GM13976 (cell line): ENCODE data around the gene HIRIP3.

Experiments used
- DNase-seq: peaks from one replicate; pipeline ENCODE4 v3.0.0; 2012; ENCODE audit warnings: low spot score
- in situ Hi-C: fragments of 300-500 bp; cut with MboI; formaldehyde crosslinking; loops from one replicate; pipeline ENCODE4 v1.12.0; 2022; ENCODE audit warnings: low sequenced_read_pairs, mixed read lengths, inconsistent platforms; ENCODE audit not compliant: unreplicated experiment
- TF ChIP-seq, protein P1 (sequence below): IDR thresholded peaks from 2 replicates; pipeline ENCODE4 v1.5.1; 2012; ENCODE audit warnings: borderline replicate concordance, mild to moderate bottlenecking; ENCODE audit not compliant: insufficient read depth; ENCODE audit errors: extremely low read depth, missing control alignments, control extremely low read depth

Gene HIRIP3

GRCh38 chr16:29972992-29973383 is 22.4 kb downstream of the HIRIP3 start:
- TF ChIP-seq, protein P1, sequence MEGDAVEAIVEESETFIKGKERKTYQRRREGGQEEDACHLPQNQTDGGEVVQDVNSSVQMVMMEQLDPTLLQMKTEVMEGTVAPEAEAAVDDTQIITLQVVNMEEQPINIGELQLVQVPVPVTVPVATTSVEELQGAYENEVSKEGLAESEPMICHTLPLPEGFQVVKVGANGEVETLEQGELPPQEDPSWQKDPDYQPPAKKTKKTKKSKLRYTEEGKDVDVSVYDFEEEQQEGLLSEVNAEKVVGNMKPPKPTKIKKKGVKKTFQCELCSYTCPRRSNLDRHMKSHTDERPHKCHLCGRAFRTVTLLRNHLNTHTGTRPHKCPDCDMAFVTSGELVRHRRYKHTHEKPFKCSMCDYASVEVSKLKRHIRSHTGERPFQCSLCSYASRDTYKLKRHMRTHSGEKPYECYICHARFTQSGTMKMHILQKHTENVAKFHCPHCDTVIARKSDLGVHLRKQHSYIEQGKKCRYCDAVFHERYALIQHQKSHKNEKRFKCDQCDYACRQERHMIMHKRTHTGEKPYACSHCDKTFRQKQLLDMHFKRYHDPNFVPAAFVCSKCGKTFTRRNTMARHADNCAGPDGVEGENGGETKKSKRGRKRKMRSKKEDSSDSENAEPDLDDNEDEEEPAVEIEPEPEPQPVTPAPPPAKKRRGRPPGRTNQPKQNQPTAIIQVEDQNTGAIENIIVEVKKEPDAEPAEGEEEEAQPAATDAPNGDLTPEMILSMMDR = no peak

DNA sequence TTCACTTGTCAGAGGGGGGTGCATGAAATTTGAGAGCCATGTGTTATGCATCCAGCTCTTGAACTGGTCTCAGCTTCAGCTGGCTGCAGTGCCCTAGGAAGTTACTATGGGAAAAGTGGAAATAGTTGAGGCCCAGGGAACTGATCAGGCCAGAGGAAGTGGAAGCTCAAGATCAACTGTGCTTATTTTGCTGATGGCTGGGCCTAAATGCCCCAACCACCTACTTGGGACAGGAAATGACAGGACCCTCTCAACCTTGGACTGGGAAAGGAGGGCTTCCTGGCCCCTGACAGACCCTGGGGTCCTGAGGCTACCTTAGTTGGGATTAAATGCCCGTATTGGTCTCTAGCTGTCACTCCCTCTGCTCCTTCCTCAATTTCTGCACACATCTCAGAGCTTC is 22.9 kb downstream of the HIRIP3 start:
- DNase-seq = no peak
- TF ChIP-seq, protein P1 = no peak
- in situ Hi-C loops = loop anchor here (10.0 kb wide), 1 partner anchor 58 kb away; no protein-coding TSS in a partner anchor

More at GRCh38 chr16:29972992-29973383, 22.4 kb downstream of the HIRIP3 start:
- DNase-seq = no peak
- in situ Hi-C loops = loop anchor here (10.0 kb wide), 1 partner anchor 58 kb away; no protein-coding TSS in a partner anchor

DNA sequence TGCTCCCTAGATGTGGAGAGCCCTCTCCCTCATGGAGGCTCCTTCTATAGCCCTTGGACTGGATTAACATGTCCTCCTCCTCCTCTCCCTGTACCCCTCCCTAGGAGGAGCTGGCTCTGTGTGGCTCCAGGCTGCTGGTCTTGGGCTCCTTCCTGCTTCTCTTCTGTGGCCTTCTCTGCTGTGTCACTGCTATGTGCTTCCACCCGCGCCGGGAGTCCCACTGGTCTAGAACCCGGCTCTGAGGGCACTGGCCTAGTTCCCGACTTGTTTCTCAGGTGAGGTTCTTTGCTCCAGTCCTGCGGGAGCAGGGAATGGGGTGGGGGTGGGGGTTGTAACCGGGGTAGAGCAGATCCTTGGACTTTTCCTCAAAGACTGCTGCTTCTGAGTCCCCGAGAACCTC is 24.1 kb downstream of the HIRIP3 start:
- in situ Hi-C loops = loop anchor here (10.0 kb wide), 1 partner anchor 57 kb away; no protein-coding TSS in a partner anchor
- no peak for DNase-seq
- TF ChIP-seq, protein P1 = no peak

DNA sequence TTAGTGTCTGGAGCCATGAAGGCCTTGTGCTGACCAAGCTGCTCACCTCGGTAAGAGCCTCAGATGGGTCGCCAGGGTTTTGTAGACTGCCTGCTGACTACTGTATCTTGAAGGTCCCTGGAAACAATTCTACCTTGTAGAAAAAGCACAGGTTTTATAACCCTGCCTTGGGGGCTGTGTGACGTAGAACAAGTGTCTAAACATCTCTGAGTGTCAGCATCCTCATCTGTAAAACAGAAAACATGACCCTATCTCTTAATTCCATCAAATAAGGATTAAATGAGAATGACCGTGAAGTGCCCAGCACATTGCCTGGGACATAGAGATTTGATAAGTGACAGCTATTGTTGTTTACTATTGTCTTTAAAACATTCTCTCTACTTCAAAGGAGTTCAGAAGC is 27.2 kb downstream of the HIRIP3 start:
- TF ChIP-seq, protein P1 = no peak
- in situ Hi-C loops = no loop called here
- no peak for DNase-seq

DNA sequence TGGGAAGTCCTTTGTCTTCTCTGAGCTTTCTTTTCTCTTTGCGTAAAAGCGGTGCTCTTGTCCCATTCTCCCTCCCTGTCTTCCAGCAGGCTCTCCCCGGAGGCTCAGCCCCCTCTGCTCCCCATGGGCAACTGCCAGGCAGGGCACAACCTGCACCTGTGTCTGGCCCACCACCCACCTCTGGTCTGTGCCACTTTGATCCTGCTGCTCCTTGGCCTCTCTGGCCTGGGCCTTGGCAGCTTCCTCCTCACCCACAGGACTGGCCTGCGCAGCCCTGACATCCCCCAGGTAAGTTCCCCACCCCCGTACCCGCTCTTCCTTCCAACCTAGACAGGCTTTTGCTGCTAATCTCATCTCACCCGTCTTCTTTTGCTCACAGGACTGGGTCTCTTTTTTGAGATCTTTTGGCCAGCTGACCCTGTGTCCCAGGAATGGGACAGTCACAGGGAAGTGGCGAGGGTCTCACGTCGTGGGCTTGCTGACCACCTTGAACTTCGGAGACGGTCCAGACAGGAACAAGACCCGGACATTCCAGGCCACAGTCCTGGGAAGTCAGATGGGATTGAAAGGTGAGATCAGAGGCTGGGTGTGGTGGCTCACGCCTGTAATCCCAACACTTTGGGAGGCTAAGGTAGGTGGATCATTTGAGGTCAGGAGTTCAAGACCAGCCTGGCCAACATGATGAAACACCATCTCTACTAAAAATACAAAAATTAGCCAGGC is 32.2 kb downstream of the HIRIP3 start:
- in situ Hi-C loops = no loop called here
- TF ChIP-seq, protein P1 = no peak
- no peak for DNase-seq

GRCh38 chr16:29962344-29962994 is 32.9 kb downstream of the HIRIP3 start:
- TF ChIP-seq, protein P1 = no peak
- DNase-seq = no peak
- in situ Hi-C loops = no loop called here
